Measurements from ENCODE around the gene LRRC49.

LRRC49 gene

DNA sequence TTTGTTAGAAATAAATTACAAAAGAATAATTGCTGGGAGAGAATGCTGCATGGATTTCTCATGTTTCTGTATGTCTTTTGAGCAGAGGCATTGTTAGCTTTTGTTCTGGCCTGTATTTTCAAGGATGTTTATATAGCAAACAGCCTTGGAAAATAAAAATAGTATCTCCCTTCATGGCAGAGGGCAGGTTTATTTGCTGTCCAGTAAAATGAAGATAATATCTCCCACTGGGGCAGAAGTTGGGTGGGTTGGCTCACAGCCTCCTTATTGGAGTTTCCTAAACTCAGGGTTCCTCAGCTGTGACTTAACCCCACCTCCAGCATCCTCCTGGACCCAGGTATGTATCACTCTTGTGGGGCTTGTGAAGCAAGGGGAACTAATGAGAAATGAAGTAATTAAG lies 178.9 kb downstream of the LRRC49 start:
- ATAC-seq (ENCODE audit: low read depth) (no peak), DNase-seq (ENCODE audit: low spot score) (no peak)
- no peaks in the 10 kb centered on the region; the same call in 1 of the 2 replicates for H3K36me3 ChIP-seq (ENCODE audit: low read depth)
- H3K4me1 ChIP-seq (ENCODE audit: insufficient read depth, poor library complexity, severe bottlenecking): peaks cover 20% of the 10 kb centered on the region
- H3K4me3 ChIP-seq (ENCODE audit: severe bottlenecking): no peak overlapping the region
- H3K27ac ChIP-seq (ENCODE audit: poor library complexity, severe bottlenecking): peak overlapping the region; percentile 63
- H3K9me3 ChIP-seq (ENCODE audit: severe bottlenecking): peaks cover 5% of the 10 kb centered on the region
- no peaks in the 10 kb centered on the region for H3K27me3 ChIP-seq (ENCODE audit: insufficient read depth, poor library complexity, severe bottlenecking)
- TF ChIP-seq, protein P1, sequence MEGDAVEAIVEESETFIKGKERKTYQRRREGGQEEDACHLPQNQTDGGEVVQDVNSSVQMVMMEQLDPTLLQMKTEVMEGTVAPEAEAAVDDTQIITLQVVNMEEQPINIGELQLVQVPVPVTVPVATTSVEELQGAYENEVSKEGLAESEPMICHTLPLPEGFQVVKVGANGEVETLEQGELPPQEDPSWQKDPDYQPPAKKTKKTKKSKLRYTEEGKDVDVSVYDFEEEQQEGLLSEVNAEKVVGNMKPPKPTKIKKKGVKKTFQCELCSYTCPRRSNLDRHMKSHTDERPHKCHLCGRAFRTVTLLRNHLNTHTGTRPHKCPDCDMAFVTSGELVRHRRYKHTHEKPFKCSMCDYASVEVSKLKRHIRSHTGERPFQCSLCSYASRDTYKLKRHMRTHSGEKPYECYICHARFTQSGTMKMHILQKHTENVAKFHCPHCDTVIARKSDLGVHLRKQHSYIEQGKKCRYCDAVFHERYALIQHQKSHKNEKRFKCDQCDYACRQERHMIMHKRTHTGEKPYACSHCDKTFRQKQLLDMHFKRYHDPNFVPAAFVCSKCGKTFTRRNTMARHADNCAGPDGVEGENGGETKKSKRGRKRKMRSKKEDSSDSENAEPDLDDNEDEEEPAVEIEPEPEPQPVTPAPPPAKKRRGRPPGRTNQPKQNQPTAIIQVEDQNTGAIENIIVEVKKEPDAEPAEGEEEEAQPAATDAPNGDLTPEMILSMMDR (IDR thresholded peaks at IDR 0.05; ENCODE audit: poor library complexity, severe bottlenecking): no peak

DNA sequence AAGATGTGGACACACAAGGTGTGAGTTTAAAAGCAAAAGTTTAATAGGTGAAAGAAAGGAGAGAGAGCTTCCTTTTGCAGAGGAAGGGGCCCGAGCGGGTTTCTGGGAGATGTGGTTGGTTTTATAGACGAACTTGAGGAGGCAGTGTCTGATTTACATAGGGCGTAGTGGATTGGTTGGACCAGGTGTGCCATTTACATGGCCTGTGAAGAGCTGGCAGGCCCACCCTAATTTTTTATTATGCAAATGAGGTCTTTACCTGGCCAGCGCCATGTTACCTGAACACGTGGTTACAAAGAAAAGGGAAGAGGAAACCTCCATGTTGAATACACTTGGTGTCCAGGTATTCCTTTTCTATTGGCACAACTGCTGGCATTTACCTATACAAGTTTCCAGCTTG lies 179.8 kb downstream of the LRRC49 start:
- H3K27ac ChIP-seq (ENCODE audit: poor library complexity, severe bottlenecking): no peak overlapping the region
- H3K4me1 ChIP-seq (ENCODE audit: insufficient read depth, poor library complexity, severe bottlenecking): peaks cover 20% of the 10 kb centered on the region
- H3K27me3 ChIP-seq (ENCODE audit: insufficient read depth, poor library complexity, severe bottlenecking): no peaks in the 10 kb centered on the region
- no peaks in the 10 kb centered on the region; the same call in 1 of the 2 replicates for H3K36me3 ChIP-seq (ENCODE audit: low read depth)
- no peak for DNase-seq (ENCODE audit: low spot score)
- no peak for ATAC-seq (ENCODE audit: low read depth)
- TF ChIP-seq, protein P1 (IDR thresholded peaks at IDR 0.05; ENCODE audit: poor library complexity, severe bottlenecking): no peak
- H3K9me3 ChIP-seq (ENCODE audit: severe bottlenecking): peaks cover 5% of the 10 kb centered on the region
- no peak overlapping the region for H3K4me3 ChIP-seq (ENCODE audit: severe bottlenecking)

DNA sequence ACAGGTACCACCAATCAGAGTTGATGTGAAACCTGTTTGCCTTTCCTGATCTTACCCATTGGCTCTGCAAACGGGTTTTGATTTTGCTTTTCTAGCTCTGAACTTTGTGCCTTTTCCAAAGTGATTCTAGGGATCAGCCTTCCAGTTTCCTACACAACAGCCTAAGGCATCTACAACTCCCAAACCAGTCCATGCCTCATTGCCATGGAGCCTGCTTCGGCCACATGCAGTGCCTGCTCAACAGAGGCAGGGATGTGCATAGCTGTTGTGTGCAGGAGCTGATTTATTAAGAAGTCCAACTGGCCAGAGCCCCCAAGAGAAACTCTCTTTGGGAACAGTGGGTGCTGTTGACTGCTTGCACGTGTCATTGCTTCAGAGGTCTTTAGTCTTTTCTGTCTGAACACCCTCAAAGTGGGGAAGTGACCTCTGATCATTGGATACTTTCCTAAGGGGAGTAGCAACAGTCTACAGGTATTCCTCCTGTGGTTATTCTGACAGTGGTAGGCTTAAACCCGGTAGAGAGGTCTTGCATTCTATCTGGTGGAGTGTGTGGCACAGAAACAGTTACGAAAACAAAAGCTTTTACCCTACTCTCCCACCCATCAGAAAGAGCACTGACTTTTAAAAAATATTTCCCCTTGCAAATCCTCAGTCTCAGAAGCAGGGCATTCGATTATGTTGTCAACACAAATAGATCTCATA lies 186.0 kb downstream of the LRRC49 start:
- DNase-seq (ENCODE audit: low spot score): no peak

DNA sequence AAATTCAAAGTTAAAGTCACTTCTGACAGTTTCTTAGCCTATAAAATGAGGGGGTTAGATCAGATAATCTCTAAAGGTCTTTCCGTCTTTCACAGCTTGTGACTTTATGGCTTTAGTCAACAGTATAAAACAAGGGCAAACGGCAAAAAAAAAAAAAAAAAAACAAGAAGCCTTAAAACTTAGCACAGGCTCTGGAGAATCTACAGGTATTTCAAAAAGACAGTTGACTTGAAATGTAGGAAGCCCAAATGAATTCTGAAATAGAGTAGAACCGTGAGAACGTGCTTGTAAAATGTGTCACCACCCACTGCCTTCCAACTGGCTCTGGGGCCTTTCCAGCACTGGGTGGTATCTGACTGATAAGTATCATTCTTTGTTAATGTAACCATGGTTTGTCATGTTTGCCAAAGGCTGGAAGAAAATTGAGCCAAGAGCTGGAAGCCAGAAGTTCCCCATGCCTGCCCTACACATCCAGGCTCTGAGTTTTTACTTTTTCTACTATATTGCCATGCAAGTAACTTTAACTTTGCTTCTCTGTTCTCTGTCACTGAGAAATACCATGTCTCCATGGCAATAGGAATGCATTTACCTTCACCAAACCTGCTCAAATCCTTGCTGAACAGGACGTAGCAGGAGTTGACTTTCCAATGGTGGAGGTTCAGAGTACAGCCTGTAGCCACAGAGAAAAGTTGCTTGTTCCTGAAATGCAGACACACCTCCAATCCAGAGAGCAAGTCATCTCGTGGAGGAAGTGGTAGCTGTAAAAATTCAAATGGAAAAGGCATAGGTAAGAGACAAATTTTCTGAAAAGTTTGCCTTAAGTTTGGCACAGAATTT lies 186.8 kb downstream of the LRRC49 start:
- TF ChIP-seq, protein P1 (IDR thresholded peaks at IDR 0.05; ENCODE audit: poor library complexity, severe bottlenecking): no peak
- Histone ChIP-seq H3K27me3 (ENCODE audit: insufficient read depth, poor library complexity, severe bottlenecking) (no peaks in the 10 kb centered on the region), H3K36me3 (ENCODE audit: low read depth) (no peaks in the 10 kb centered on the region), H3K27ac (ENCODE audit: poor library complexity, severe bottlenecking) (peak overlapping the region; percentile 49), H3K4me1 (ENCODE audit: insufficient read depth, poor library complexity, severe bottlenecking) (peaks cover 24% of the 10 kb centered on the region), H3K4me3 (ENCODE audit: severe bottlenecking) (no peak overlapping the region), H3K9me3 (ENCODE audit: severe bottlenecking) (peaks cover under 1% of the 10 kb centered on the region)
- ATAC-seq (ENCODE audit: low read depth) (peak; percentile 79), DNase-seq (ENCODE audit: low spot score) (no peak)

More for the DNA sequence above, 186.0 kb downstream of the LRRC49 start:
- TF ChIP-seq, protein P1 (IDR thresholded peaks at IDR 0.05; ENCODE audit: poor library complexity, severe bottlenecking): no peak
- peaks cover 5% of the 10 kb centered on the region for H3K9me3 ChIP-seq (ENCODE audit: severe bottlenecking)
- no peaks in the 10 kb centered on the region for H3K27me3 ChIP-seq (ENCODE audit: insufficient read depth, poor library complexity, severe bottlenecking)
- H3K4me3 ChIP-seq (ENCODE audit: severe bottlenecking): no peak overlapping the region
- no peaks in the 10 kb centered on the region for H3K36me3 ChIP-seq (ENCODE audit: low read depth)
- peak overlapping the region; percentile 49 for H3K27ac ChIP-seq (ENCODE audit: poor library complexity, severe bottlenecking)
- H3K4me1 ChIP-seq (ENCODE audit: insufficient read depth, poor library complexity, severe bottlenecking): peaks cover 24% of the 10 kb centered on the region
- ATAC-seq (ENCODE audit: low read depth): no peak

Data from RWPE2 (cell line).